Measurements from ENCODE around the gene ASCC3.

The ASCC3 gene

GRCh38 chr6:100918152-100918551 is 37.0 kb upstream of the ASCC3 start:
- CTCF ChIA-PET: no interaction called here
- H3K27ac ChIP-seq: no peak overlapping the region
- no peak for DNase-seq (ENCODE audit: low spot score)
- POLR2A ChIA-PET (ENCODE audit: low non-redundant PET): no interaction called here
- TF ChIP-seq CTCF (conservative IDR thresholded peaks at IDR 0.05; ENCODE audit: low read depth): no peak

- ChIA-PET POLR2A (ENCODE audit: low non-redundant PET) (no interaction called here), CTCF (no interaction called here)
- DNase-seq (ENCODE audit: low spot score): no peak
- no peak overlapping the region for H3K27ac ChIP-seq
- TF ChIP-seq CTCF (conservative IDR thresholded peaks at IDR 0.05; ENCODE audit: low read depth): no peak
Measured at GRCh38 chr6:100915876-100916275, 34.7 kb upstream of the ASCC3 start.

- TF ChIP-seq CTCF (conservative IDR thresholded peaks at IDR 0.05; ENCODE audit: low read depth): no peak
- no peak for DNase-seq (ENCODE audit: low spot score)
- POLR2A ChIA-PET (ENCODE audit: low non-redundant PET): no interaction called here
- no peak overlapping the region for H3K27ac ChIP-seq
- CTCF ChIA-PET: interaction anchor here (0.7 kb wide), 1 partner anchor 15 kb away, joined by 4 read pairs; no protein-coding TSS in a partner anchor
Measured at GRCh38 chr6:100913400-100914276, 32.5 kb upstream of the ASCC3 start.

GRCh38 chr6:100906325-100906724 is 25.2 kb upstream of the ASCC3 start:
- no peak for DNase-seq (ENCODE audit: low spot score)
- CTCF ChIA-PET: no interaction called here
- no peak for TF ChIP-seq CTCF (conservative IDR thresholded peaks at IDR 0.05; ENCODE audit: low read depth)
- no peak overlapping the region for H3K27ac ChIP-seq
- POLR2A ChIA-PET (ENCODE audit: low non-redundant PET): no interaction called here

- TF ChIP-seq CTCF (conservative IDR thresholded peaks at IDR 0.05; ENCODE audit: low read depth): no peak
- H3K27ac ChIP-seq: no peak overlapping the region
- CTCF ChIA-PET: interaction anchor here (0.5 to 0.7 kb wide), 4 partner anchors 10 to 105 kb away, joined by 3 to 5 read pairs (median 4); no protein-coding TSS in a partner anchor
- no peak for DNase-seq (ENCODE audit: low spot score)
- POLR2A ChIA-PET (ENCODE audit: low non-redundant PET): interaction anchor here (0.6 kb wide), 1 partner anchor 25 kb away, joined by 9 read pairs; no protein-coding TSS in a partner anchor
Measured at GRCh38 chr6:100905067-100905466, 23.9 kb upstream of the ASCC3 start.

GRCh38 chr6:100904316-100904715 is 23.2 kb upstream of the ASCC3 start:
- no peak for TF ChIP-seq CTCF (conservative IDR thresholded peaks at IDR 0.05; ENCODE audit: low read depth)
- POLR2A ChIA-PET (ENCODE audit: low non-redundant PET): no interaction called here
- DNase-seq (ENCODE audit: low spot score): no peak
- H3K27ac ChIP-seq: no peak overlapping the region
- CTCF ChIA-PET: interaction anchor here (0.6 kb wide), 1 partner anchor 26 kb away, joined by 3 read pairs; no protein-coding TSS in a partner anchor
